Neural cell (in vitro differentiated cells): ENCODE results near the gene SPATA32. TPM values are rescaled to one million over a fixed set of nuclear protein-coding genes. Genes with fewer than 3 reads are reported as not detected.

Source experiments
- H2AFZ ChIP-seq: fragments of 200-600, 300-800 bp; sonication (generic), shearing (Covaris generic); 2 replicates; pipeline ENCODE4 v1.6.0; 2014; ENCODE audit warnings: low read depth, mild to moderate bottlenecking, antibody characterized with exemption, low read length, moderate library complexity
- H3F3A ChIP-seq: fragments of 200-600 bp; shearing (Covaris generic); 2 replicates; pipeline ENCODE4 v1.6.1; 2016; ENCODE audit warnings: mild to moderate bottlenecking, moderate library complexity, mixed read lengths, antibody characterized with exemption, low read length; ENCODE audit not compliant: insufficient read depth, poor library complexity, severe bottlenecking
- H3K27ac ChIP-seq: fragments of 200-600, 300-800 bp; sonication (generic), shearing (Covaris generic); 2 replicates; pipeline ENCODE4 v1.5.1; 2014; ENCODE audit warnings: mild to moderate bottlenecking, low read length, moderate library complexity
- H3K27me3 ChIP-seq: fragments of 300-800, 200-600 bp; sonication (generic), shearing (Covaris generic); 2 replicates; pipeline ENCODE4 v1.6.0; 2014; ENCODE audit warnings: mild to moderate bottlenecking, low read depth, low read length, moderate library complexity; ENCODE audit not compliant: insufficient read depth
- H3K36me3 ChIP-seq: fragments of 300-800, 200-600 bp; sonication (generic), shearing (Covaris generic); 2 replicates; pipeline ENCODE4 v1.5.1; 2014; ENCODE audit warnings: mild to moderate bottlenecking, antibody characterized with exemption, low read length, moderate library complexity; ENCODE audit not compliant: insufficient read depth
- H3K4me2 ChIP-seq: fragments of 300-800, 200-600 bp; sonication (generic), shearing (Covaris generic); 2 replicates; pipeline ENCODE4 v1.6.0; 2014; ENCODE audit warnings: mild to moderate bottlenecking, low read length
- H3K4me3 ChIP-seq: fragments of 300-800, 200-600 bp; sonication (generic), shearing (Covaris generic); 2 replicates; pipeline ENCODE4 v1.5.1; 2014; ENCODE audit warnings: mild to moderate bottlenecking, low read length, moderate library complexity
- H3K79me2 ChIP-seq: fragments of 200-600 bp; shearing (Covaris generic); replicated peaks from 2 replicates; pipeline ENCODE4 v1.6.0; 2014; ENCODE audit warnings: mild to moderate bottlenecking, low read length, moderate library complexity; ENCODE audit not compliant: insufficient read depth
- H3K9ac ChIP-seq: fragments of 300-800, 200-600 bp; sonication (generic), shearing (Covaris generic); 2 replicates; pipeline ENCODE4 v1.6.1; 2016; ENCODE audit warnings: mild to moderate bottlenecking, low read length, mixed read lengths
- H3K9me2 ChIP-seq: fragments of 200-600 bp; shearing (Covaris generic); 2 replicates; pipeline ENCODE4 v1.6.1; 2016; ENCODE audit warnings: mild to moderate bottlenecking, low read length, mixed read lengths; ENCODE audit not compliant: insufficient read depth
- H3K9me3 ChIP-seq: fragments of 200-600, 300-800 bp; sonication (generic), shearing (Covaris generic); 2 replicates; pipeline ENCODE4 v1.6.1; 2016; ENCODE audit warnings: mild to moderate bottlenecking, mixed run types, low read length, moderate library complexity, mixed read lengths
- H4K20me1 ChIP-seq: fragments of 200-600 bp; shearing (Covaris generic); 2 replicates; pipeline ENCODE4 v1.6.1; 2016; ENCODE audit warnings: mild to moderate bottlenecking, mixed run types; ENCODE audit not compliant: insufficient read depth
- EP300 ChIP-seq: fragments of 450-650 bp; conservative IDR thresholded peaks from 2 replicates; pipeline ENCODE4 v1.6.1; 2014; ENCODE audit warnings: antibody characterized with exemption, mild to moderate bottlenecking, moderate library complexity; ENCODE audit not compliant: poor library complexity, severe bottlenecking
- EZH2 ChIP-seq: fragments of 200-600, 300-800 bp; shearing (Covaris generic), sonication (generic); IDR thresholded peaks from 2 replicates; pipeline ENCODE4 v1.6.1; 2014; ENCODE audit warnings: antibody characterized with exemption, low read length, borderline replicate concordance, mild to moderate bottlenecking; ENCODE audit not compliant: insufficient read depth, poor library complexity, severe bottlenecking
- MXI1 ChIP-seq: fragments of 450-650 bp; conservative IDR thresholded peaks from 2 replicates; pipeline ENCODE4 v1.6.1; 2014; ENCODE audit warnings: antibody characterized with exemption, mild to moderate bottlenecking; ENCODE audit not compliant: poor library complexity, severe bottlenecking
- POLR2AphosphoS5 ChIP-seq: IDR thresholded peaks from 2 replicates; pipeline ENCODE4 v1.6.1; 2012
- RAD21 ChIP-seq: fragments of 450-650 bp; conservative IDR thresholded peaks from 2 replicates; pipeline ENCODE4 v1.6.1; 2014; ENCODE audit warnings: antibody characterized with exemption, mild to moderate bottlenecking, moderate library complexity
- SMC3 ChIP-seq: fragments of 450-650 bp; conservative IDR thresholded peaks from 2 replicates; pipeline ENCODE4 v1.6.1; 2014; ENCODE audit warnings: antibody characterized with exemption, mild to moderate bottlenecking, moderate library complexity; ENCODE audit not compliant: poor library complexity
- TAF1 ChIP-seq: IDR thresholded peaks from 2 replicates; pipeline ENCODE4 v1.6.1; 2012; ENCODE audit warnings: low read depth
- polyA plus RNA-seq: library from polyadenylated mRNA; depleted of rRNA; stranded (reverse); fragments of >200 nt; gene quantifications from 2 replicates; pipeline ENCODE4 v1.2.3, GENCODE V29; 2014
- TF ChIP-seq, protein P1 (sequence below): fragments of 450-650 bp; IDR thresholded peaks from 2 replicates; pipeline ENCODE4 v1.5.1; 2014; ENCODE audit warnings: antibody characterized with exemption, mild to moderate bottlenecking, moderate library complexity; ENCODE audit not compliant: poor library complexity, severe bottlenecking
- TF ChIP-seq, protein P2 (sequence below): IDR thresholded peaks from 2 replicates; pipeline ENCODE4 v1.6.1; 2012; ENCODE audit warnings: borderline replicate concordance

The SPATA32 gene
- polyA plus RNA-seq, 1 donor from 2014 or later: not detected

DNA sequence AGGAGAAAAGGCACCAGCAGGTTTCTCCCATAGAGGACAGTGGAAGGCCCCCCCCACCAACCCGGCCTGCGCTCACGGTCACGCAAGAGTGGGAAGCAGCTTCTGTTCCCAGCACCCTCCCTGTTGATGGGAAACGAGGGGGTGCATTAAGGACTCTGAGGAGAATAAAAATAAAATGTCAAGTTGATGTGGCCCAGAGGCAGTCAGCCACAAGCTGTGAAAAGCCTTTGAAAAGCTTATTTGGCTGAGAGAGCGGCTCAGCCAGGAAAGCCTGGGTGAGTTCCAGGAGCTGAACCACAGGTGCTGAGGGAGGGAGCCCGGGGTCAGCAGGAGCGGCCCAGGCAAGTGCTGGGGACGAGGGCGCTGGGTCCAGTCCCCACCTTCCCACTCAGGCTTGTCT is 26.9 kb upstream of the SPATA32 start:
- H3K27ac ChIP-seq: no peak overlapping the region

DNA sequence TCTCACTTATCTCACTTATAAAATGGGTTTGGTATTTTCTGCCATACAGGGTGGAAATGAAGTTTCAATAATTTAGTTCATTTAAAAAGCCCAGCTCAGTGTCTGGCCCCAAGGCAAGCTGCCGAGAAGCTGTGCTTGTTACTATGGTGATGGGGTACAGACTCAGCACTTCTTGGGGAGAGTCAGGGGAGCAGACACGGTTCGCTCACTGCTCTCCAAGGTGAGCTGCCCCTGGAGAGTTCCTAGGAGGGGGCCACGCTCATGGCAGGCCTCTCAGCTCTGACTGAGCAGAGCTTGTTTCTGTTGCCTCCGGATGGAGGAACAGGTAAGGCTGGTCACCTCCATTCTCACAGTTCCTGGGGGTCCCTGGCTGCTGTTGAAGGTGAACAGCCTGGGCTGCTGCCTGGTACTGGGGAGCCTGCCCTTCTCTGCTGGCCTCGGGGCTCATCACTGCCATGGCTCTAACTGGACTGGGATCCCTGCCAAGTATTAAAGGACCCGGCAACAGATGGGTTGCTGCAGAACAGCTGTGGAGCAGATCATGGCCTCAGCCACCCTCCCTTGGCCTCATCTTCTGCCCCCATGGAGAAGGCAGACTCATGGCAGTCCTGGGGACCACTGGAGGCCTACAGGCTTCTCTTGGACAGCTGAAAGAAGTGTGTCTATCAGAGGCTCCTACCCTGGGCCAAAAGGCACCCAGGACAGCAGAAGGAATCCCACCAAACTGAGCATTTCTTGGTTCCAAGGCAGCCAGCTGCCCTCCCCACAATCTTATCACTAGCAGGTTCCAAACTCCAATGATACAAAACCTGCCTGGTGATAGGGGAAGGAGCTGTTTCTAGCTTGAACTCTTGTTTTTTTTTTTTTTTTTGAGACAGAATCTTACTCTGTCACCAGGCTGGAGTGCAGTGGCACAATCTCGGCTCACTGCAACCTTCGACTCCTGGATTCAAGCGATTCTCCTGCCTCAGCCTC is 25.9 kb upstream of the SPATA32 start:
- no peak overlapping the region for H3K4me3 ChIP-seq
- no peak overlapping the region for H3K4me2 ChIP-seq
- no peaks in the 10 kb centered on the region for H3F3A ChIP-seq
- no peak overlapping the region for H3K9ac ChIP-seq
- H3K9me3 ChIP-seq: no peaks in the 10 kb centered on the region
- H3K79me2 ChIP-seq: no peaks in the 10 kb centered on the region
- no peaks in the 10 kb centered on the region for H3K36me3 ChIP-seq
- no peaks in the 10 kb centered on the region for H3K9me2 ChIP-seq
- H3K27me3 ChIP-seq: no peaks in the 10 kb centered on the region
- no peak overlapping the region for H2AFZ ChIP-seq
- H4K20me1 ChIP-seq: no peaks in the 10 kb centered on the region
- H3K27ac ChIP-seq: no peak overlapping the region
- no peak for TF ChIP-seq EZH2
- TF ChIP-seq, protein P1, sequence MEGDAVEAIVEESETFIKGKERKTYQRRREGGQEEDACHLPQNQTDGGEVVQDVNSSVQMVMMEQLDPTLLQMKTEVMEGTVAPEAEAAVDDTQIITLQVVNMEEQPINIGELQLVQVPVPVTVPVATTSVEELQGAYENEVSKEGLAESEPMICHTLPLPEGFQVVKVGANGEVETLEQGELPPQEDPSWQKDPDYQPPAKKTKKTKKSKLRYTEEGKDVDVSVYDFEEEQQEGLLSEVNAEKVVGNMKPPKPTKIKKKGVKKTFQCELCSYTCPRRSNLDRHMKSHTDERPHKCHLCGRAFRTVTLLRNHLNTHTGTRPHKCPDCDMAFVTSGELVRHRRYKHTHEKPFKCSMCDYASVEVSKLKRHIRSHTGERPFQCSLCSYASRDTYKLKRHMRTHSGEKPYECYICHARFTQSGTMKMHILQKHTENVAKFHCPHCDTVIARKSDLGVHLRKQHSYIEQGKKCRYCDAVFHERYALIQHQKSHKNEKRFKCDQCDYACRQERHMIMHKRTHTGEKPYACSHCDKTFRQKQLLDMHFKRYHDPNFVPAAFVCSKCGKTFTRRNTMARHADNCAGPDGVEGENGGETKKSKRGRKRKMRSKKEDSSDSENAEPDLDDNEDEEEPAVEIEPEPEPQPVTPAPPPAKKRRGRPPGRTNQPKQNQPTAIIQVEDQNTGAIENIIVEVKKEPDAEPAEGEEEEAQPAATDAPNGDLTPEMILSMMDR: no peak
- no peak for TF ChIP-seq TAF1
- TF ChIP-seq POLR2AphosphoS5: no peak

More for the DNA sequence above, 26.9 kb upstream of the SPATA32 start:
- TF ChIP-seq, protein P2, sequence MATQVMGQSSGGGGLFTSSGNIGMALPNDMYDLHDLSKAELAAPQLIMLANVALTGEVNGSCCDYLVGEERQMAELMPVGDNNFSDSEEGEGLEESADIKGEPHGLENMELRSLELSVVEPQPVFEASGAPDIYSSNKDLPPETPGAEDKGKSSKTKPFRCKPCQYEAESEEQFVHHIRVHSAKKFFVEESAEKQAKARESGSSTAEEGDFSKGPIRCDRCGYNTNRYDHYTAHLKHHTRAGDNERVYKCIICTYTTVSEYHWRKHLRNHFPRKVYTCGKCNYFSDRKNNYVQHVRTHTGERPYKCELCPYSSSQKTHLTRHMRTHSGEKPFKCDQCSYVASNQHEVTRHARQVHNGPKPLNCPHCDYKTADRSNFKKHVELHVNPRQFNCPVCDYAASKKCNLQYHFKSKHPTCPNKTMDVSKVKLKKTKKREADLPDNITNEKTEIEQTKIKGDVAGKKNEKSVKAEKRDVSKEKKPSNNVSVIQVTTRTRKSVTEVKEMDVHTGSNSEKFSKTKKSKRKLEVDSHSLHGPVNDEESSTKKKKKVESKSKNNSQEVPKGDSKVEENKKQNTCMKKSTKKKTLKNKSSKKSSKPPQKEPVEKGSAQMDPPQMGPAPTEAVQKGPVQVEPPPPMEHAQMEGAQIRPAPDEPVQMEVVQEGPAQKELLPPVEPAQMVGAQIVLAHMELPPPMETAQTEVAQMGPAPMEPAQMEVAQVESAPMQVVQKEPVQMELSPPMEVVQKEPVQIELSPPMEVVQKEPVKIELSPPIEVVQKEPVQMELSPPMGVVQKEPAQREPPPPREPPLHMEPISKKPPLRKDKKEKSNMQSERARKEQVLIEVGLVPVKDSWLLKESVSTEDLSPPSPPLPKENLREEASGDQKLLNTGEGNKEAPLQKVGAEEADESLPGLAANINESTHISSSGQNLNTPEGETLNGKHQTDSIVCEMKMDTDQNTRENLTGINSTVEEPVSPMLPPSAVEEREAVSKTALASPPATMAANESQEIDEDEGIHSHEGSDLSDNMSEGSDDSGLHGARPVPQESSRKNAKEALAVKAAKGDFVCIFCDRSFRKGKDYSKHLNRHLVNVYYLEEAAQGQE: no peak
- no peak for TF ChIP-seq SMC3
- Histone ChIP-seq H3K4me2 (no peak overlapping the region), H3K9me2 (no peaks in the 10 kb centered on the region), H3F3A (no peaks in the 10 kb centered on the region), H3K36me3 (no peaks in the 10 kb centered on the region), H3K27me3 (no peaks in the 10 kb centered on the region), H3K9ac (no peak overlapping the region), H3K4me3 (no peak overlapping the region), H2AFZ (no peak overlapping the region), H3K79me2 (no peaks in the 10 kb centered on the region), H3K9me3 (no peaks in the 10 kb centered on the region), H4K20me1 (no peaks in the 10 kb centered on the region)

DNA sequence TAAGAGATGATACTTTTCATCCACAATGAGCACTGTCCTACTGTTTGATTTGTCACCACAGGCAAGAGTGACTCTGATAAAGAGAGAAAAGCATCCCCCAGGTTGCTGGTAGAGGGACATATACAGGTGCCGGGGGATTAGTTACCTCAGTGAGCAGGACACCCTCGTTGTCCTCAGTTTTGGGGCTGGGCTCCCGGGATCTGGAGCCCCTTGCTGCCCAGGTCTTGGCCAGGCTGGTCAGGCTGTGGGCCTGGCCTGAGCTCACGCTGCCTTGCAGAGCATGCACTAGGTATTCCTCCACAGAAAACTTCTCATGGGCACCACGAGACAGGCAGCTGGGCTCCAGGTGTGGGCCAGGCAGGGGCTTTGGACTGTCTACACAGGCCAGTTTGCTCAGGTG is 24.4 kb upstream of the SPATA32 start:
- Histone ChIP-seq H2AFZ (no peak overlapping the region), H3K27me3 (no peaks in the 10 kb centered on the region), H3F3A (no peaks in the 10 kb centered on the region), H4K20me1 (no peaks in the 10 kb centered on the region), H3K9ac (no peak overlapping the region), H3K9me2 (no peaks in the 10 kb centered on the region), H3K36me3 (no peaks in the 10 kb centered on the region), H3K9me3 (no peaks in the 10 kb centered on the region), H3K79me2 (no peaks in the 10 kb centered on the region), H3K4me2 (no peak overlapping the region), H3K27ac (no peak overlapping the region), H3K4me3 (no peak overlapping the region)
- TF ChIP-seq TAF1: no peak
- no peak for TF ChIP-seq EP300
- no peak for TF ChIP-seq RAD21
- TF ChIP-seq SMC3: no peak
- TF ChIP-seq POLR2AphosphoS5: no peak
- TF ChIP-seq, protein P1: no peak
- TF ChIP-seq EZH2: no peak
- TF ChIP-seq, protein P2: no peak
- no peak for TF ChIP-seq MXI1
